ENCODE measurements around the gene PHRF1. TPM values are rescaled to one million over a fixed set of nuclear protein-coding genes. Genes with fewer than 3 reads are reported as not detected.
A peak's percentile ranks its signal among the peaks of the same experiment; 100 is the strongest.

The PHRF1 gene
- total and polyA plus RNA-seq, 9 of the 15 experiments (the other 6 are each of a cell fraction or from before 2014, with no cell fraction given) = 0.07 to 37.2 (median 7.7) TPM

- no peak for TF ChIP-seq AFF4 (CRISPR knock-in tag; IDR thresholded peaks at IDR 0.05)
- no peak for TF ChIP-seq MCM5 (IDR thresholded peaks at IDR 0.05; ENCODE audit: low read depth)
- no peak for TF ChIP-seq POU5F1 (IDR thresholded peaks at IDR 0.05; ENCODE audit: borderline replicate concordance, low read depth, low read length, partially characterized antibody)
- TF ChIP-seq ARID1B (IDR thresholded peaks at IDR 0.05) = no peak
Observed at GRCh38 chr11:541433-541885, 34.8 kb upstream of the PHRF1 start (continued).

- no peaks in the 10 kb centered on the region for H3K27me3 ChIP-seq (ENCODE audit: control insufficient read depth in 2 of 2, insufficient read depth in 2 of 2, low read length in 2 of 2)
- CTCF ChIA-PET (ENCODE audit: low intra/inter-chr PET ratio) = no interaction called here
- no peak overlapping the region for H3K4me3 ChIP-seq
- no peak overlapping the region for H3K27ac ChIP-seq (ENCODE audit: extremely low read depth, low read depth, low read length)
- H3K4me2 ChIP-seq (ENCODE audit: insufficient read depth, low read length) = no peak overlapping the region
- DNase-seq (ENCODE audit: extremely low read depth in 1 of 4, low spot score in 3 of 4) (no peak), ATAC-seq (no peak), FAIRE-seq (no peak)
- H3K79me2 ChIP-seq (ENCODE audit: control insufficient read depth, insufficient read depth, low read length) = no peaks in the 10 kb centered on the region
- BruUV-seq (replicated peaks) = no TSS peak
- no peak overlapping the region for H2AFZ ChIP-seq (ENCODE audit: low read depth, low read length)
- no peaks in the 10 kb centered on the region for H3K36me3 ChIP-seq (ENCODE audit: control insufficient read depth, insufficient read depth, low read length)
- H3K9ac ChIP-seq (ENCODE audit: insufficient read depth in 1 of 2, low read depth in 2 of 2, low read length in 2 of 2) = peak overlapping the region in 1 of 2 experiments; percentile 64; a peak in 2 of 4 replicates
- POLR2A ChIA-PET = no interaction called here
- in situ Hi-C loops (cut with MboI) = no loop called here
- peaks cover 0 to 46% of the 10 kb centered on the region in 2 experiments; a peak in 2 of 5 replicates for H3K4me1 ChIP-seq (replicated peaks in 1 of 2; ENCODE audit: control insufficient read depth in 2 of 2, insufficient read depth in 2 of 2, low read length in 2 of 2)
- H3K9me3 ChIP-seq (replicated peaks; ENCODE audit: control insufficient read depth, insufficient read depth, low read depth, low read length) = no peaks in the 10 kb centered on the region
- WGBS (ENCODE audit: insufficient coverage, low coverage, missing lambda C conversion rate) = 33% methylated on average over 4 of the region's 5 CpGs
- no peaks in the 10 kb centered on the region for H3K9me1 ChIP-seq (ENCODE audit: control insufficient read depth, insufficient read depth, low read length)
- no peaks in the 10 kb centered on the region for H4K20me1 ChIP-seq (replicated peaks; ENCODE audit: control insufficient read depth, insufficient read depth, low read length)
- intact Hi-C loops (cut with micrococcal nuclease) = no loop called here
- TF ChIP-seq PHB2 (IDR thresholded peaks at IDR 0.05; ENCODE audit: low read depth) (no peak), STAT5B (CRISPR knock-in tag; IDR thresholded peaks at IDR 0.05) (no peak), ARNT (IDR thresholded peaks at IDR 0.05) (no peak), RBM34 (IDR thresholded peaks at IDR 0.05; ENCODE audit: borderline replicate concordance, insufficient read depth, low read length) (no peak), NFYB (IDR thresholded peaks at IDR 0.05; ENCODE audit: extremely low read depth, insufficient read length) (no peak), E2F4 (CRISPR knock-in tag; IDR thresholded peaks at IDR 0.05; ENCODE audit: low read depth) (no peak), DPF2 (IDR thresholded peaks at IDR 0.05) (no peak), RFX5 (IDR thresholded peaks at IDR 0.05; ENCODE audit: low read depth, low read length) (no peak), EZH2 (IDR thresholded peaks at IDR 0.05; ENCODE audit: borderline replicate concordance, low read depth, low read length) (no peak), E4F1 (CRISPR knock-in tag; IDR thresholded peaks at IDR 0.05; ENCODE audit: borderline replicate concordance) (no peak), MAX (CRISPR knock-in tag; IDR thresholded peaks at IDR 0.05) (no peak)
Observed at GRCh38 chr11:544817-545166, 31.5 kb upstream of the PHRF1 start.

Data from K562 (cell line).